GM21367 (cell line): ENCODE results near the gene EXOC4.
"Not testable (repeated sequence)": the region's sequence is repeated elsewhere in the genome, so short reads cannot be mapped to it uniquely, and the experiment has no call there.

Source experiments
- ATAC-seq: cut with Tn5 transposase; IDR thresholded peaks from one replicate; pipeline ENCODE4 v1.9.1; 2021; ENCODE audit not compliant: unreplicated experiment

EXOC4 gene

GRCh38 chr7:134046594-134047128 is 793.8 kb downstream of the EXOC4 start:
- no peak for ATAC-seq

- ATAC-seq: no peak
These were observed 794.8 kb downstream of the EXOC4 start for GRCh38 chr7:134047675-134048074.

GRCh38 chr7:134048166-134048565 is 795.3 kb downstream of the EXOC4 start:
- no peak for ATAC-seq

- no peak for ATAC-seq
These were observed 798.1 kb downstream of the EXOC4 start for GRCh38 chr7:134051020-134051419.

- no peak for ATAC-seq
These were observed 803.9 kb downstream of the EXOC4 start for GRCh38 chr7:134056816-134057215.

- no peak for ATAC-seq
These were observed 805.6 kb downstream of the EXOC4 start for GRCh38 chr7:134058521-134058920.

- ATAC-seq: no peak
These were observed 806.1 kb downstream of the EXOC4 start for GRCh38 chr7:134058980-134059379.

- ATAC-seq: no peak
These were observed 807.0 kb downstream of the EXOC4 start for GRCh38 chr7:134059921-134060320.

- no peak for ATAC-seq
These were observed 808.0 kb downstream of the EXOC4 start for GRCh38 chr7:134060874-134061273.

GRCh38 chr7:134062460-134062859 is 809.6 kb downstream of the EXOC4 start:
- no peak for ATAC-seq

GRCh38 chr7:134065415-134065814 is 812.5 kb downstream of the EXOC4 start:
- no peak for ATAC-seq

- ATAC-seq: no peak
These were observed 814.3 kb downstream of the EXOC4 start for GRCh38 chr7:134067164-134067563.

GRCh38 chr7:134068670-134069069 is 815.8 kb downstream of the EXOC4 start:
- ATAC-seq: no peak

- no peak for ATAC-seq
These were observed 816.3 kb downstream of the EXOC4 start for GRCh38 chr7:134069187-134069586.

- no peak for ATAC-seq
These were observed 817.8 kb downstream of the EXOC4 start for GRCh38 chr7:134070673-134071072.

GRCh38 chr7:134071355-134072331 is 818.8 kb downstream of the EXOC4 start:
- ATAC-seq: peak; percentile 81

- no peak for ATAC-seq
These were observed 820.4 kb downstream of the EXOC4 start for GRCh38 chr7:134073276-134073675.

GRCh38 chr7:134075799-134076198 is 822.9 kb downstream of the EXOC4 start:
- ATAC-seq: no peak

- not testable (repeated sequence) for ATAC-seq
These were observed 824.7 kb downstream of the EXOC4 start for GRCh38 chr7:134077560-134077959.

GRCh38 chr7:134078991-134079390 is 826.1 kb downstream of the EXOC4 start:
- no peak for ATAC-seq

GRCh38 chr7:134081695-134082094 is 828.8 kb downstream of the EXOC4 start:
- no peak for ATAC-seq

GRCh38 chr7:134083766-134084487 is 831.0 kb downstream of the EXOC4 start:
- no peak for ATAC-seq
